Transverse colon (tissue), 4 donors: ENCODE results near the gene ZFHX3. TPM values are rescaled to one million over a fixed set of nuclear protein-coding genes. Genes with fewer than 3 reads are reported as not detected.

Experiments
- DNase-seq: peaks from one replicate; pipeline ENCODE4 v3.0.0-alpha.2; 2019
- H3K27ac ChIP-seq, 4 donors: fragments of 200-600 bp; sonication (generic); 2 replicates each; pipeline ENCODE4 v1.5.1; 2016 to 2018; ENCODE audit warnings: inconsistent platforms in 4 of 4
- H3K27me3 ChIP-seq: fragments of 200-600 bp; sonication (generic); 2 replicates; pipeline ENCODE4 v1.5.1; 2017; ENCODE audit warnings: inconsistent platforms
- H3K36me3 ChIP-seq, 4 donors: fragments of 200-600 bp; sonication (generic); 2 replicates each; pipeline ENCODE4 v1.5.1; 2017 to 2019; ENCODE audit warnings: inconsistent platforms in 4 of 4
- H3K4me1 ChIP-seq, 4 donors: fragments of 200-600 bp; sonication (generic); 2 replicates each; pipeline ENCODE4 v1.5.1; 2017 to 2020; ENCODE audit warnings: inconsistent platforms in 4 of 4
- H3K4me3 ChIP-seq, 4 donors: fragments of 200-600 bp; sonication (generic); 1 replicate in 1 of 4; 2 replicates in 3 of 4; pipeline versions ENCODE4 v1.5.1 to v1.6.1; 2017 to 2019; ENCODE audit warnings: inconsistent platforms in 4 of 4
- H3K9me3 ChIP-seq, 2 donors: fragments of 200-600 bp; sonication (generic); 2 replicates each; pipeline ENCODE4 v1.5.1; 2017 to 2019; ENCODE audit warnings: inconsistent platforms in 2 of 2
- CTCF ChIP-seq, 5 experiments: fragments of 200-600 bp in 3 of 5; fragments of 450-650 bp in 2 of 5; sonication (generic) in 3 of 5; IDR thresholded peaks; 1 replicate in 2 of 5; 2 replicates in 3 of 5; pipeline ENCODE4 v1.5.1; 2016 to 2017; ENCODE audit warnings: antibody characterized with exemption in 5 of 5, inconsistent platforms in 3 of 5, mild to moderate bottlenecking in 2 of 5, moderate library complexity in 1 of 5
- EP300 ChIP-seq: sonication (generic); formaldehyde crosslinking; IDR thresholded peaks from one replicate; pipeline ENCODE4 v1.6.1; 2017; ENCODE audit warnings: antibody characterized with exemption, low read depth
- POLR2A ChIP-seq: fragments of 450-650 bp; IDR thresholded peaks from one replicate; pipeline ENCODE4 v1.6.1; 2016; ENCODE audit warnings: antibody characterized with exemption, mild to moderate bottlenecking, moderate library complexity
- POLR2AphosphoS5 ChIP-seq, 3 donors: sonication (generic); formaldehyde crosslinking; IDR thresholded peaks; one replicate each; pipeline ENCODE4 v1.6.1; 2016; ENCODE audit warnings: antibody characterized with exemption in 3 of 3
- WGBS, 2 donors: methylation state at CpG; one replicate each; pipeline ENCODE4 v1.1.5; 2018; ENCODE audit warnings: low coverage in 1 of 2; 5-methylcytosine and 5-hydroxymethylcytosine counted together
- in situ Hi-C, 4 donors: fragments of 200-750 bp; cut with MboI; loops; one replicate each; pipeline versions ENCODE4 v1.15.0 to v1.15.1; 2017; ENCODE audit warnings: low sequenced_read_pairs in 3 of 4, low pct_ligation_motif_present in 1 of 4, low pct_unique_long_range_greater_than_20kb in 1 of 4
- intact Hi-C: fragments of 100-400 bp; cut with DNase I; formaldehyde crosslinking; loops from one replicate; pipeline ENCODE4 v1.15.1; 2023; ENCODE audit warnings: low total_unique reads
- total RNA-seq, 4 donors: library from RNA; depleted of rRNA; stranded (reverse); fragments of >200 nt; gene quantifications; one replicate each; pipeline ENCODE4 v1.1.0, GENCODE V29; 2016

ZFHX3 gene
- total RNA-seq, 4 donors from 2014 or later: 12.3 to 23.7 (median 15.3) TPM

GRCh38 chr16:72832621-72833248, 215.2 kb downstream of the ZFHX3 start:
- in situ Hi-C loops (loop anchor here (25.0 kb wide), 3 partner anchors 205 to 355 kb away; partner anchors contain the start of gene ZFHX3 (in 1 of the 4)), intact Hi-C loops (loop anchor here (5.0 to 10.0 kb wide), 2 partner anchors 215 to 362 kb away; partner anchors contain the start of gene ZFHX3)
- WGBS, 2 donors: 33 to 52% methylated on average over 2 to 11 of the region's 13 CpGs
- no peaks in the 10 kb centered on the region for H3K27me3 ChIP-seq
- H3K4me3 ChIP-seq: no peak overlapping the region
- peaks cover 8 to 22% (median 14%) of the 10 kb centered on the region in 4 donors for H3K4me1 ChIP-seq
- peak; percentile 84 for DNase-seq
- peak in 2 of 3 donors; percentile 40 to 48 for TF ChIP-seq POLR2AphosphoS5 (IDR thresholded peaks at IDR 0.05)
- TF ChIP-seq POLR2A: no peak
- TF ChIP-seq CTCF (IDR thresholded peaks at IDR 0.05): peak; percentile 91 to 98 (median 97)
- TF ChIP-seq EP300: no peak
- peak overlapping the region; percentile 9 to 60 (median 48) for H3K27ac ChIP-seq
- peaks cover 0 to 4% (median 0%) of the 10 kb centered on the region in 4 donors for H3K36me3 ChIP-seq
- no peaks in the 10 kb centered on the region for H3K9me3 ChIP-seq

- no peak for DNase-seq
- 65 to 70% methylated on average over 8 to 12 of the region's 12 CpGs for WGBS, 2 donors
- intact Hi-C loops: loop anchor here (5.0 to 10.0 kb wide), 2 partner anchors 217 to 365 kb away; partner anchors contain the start of gene ZFHX3
- Histone ChIP-seq H3K27ac (no peak overlapping the region), H3K4me3 (no peak overlapping the region), H3K4me1 (peaks cover 8 to 25% (median 16%) of the 10 kb centered on the region in 4 donors), H3K36me3 (peaks cover 0 to 4% (median 0%) of the 10 kb centered on the region in 4 donors), H3K9me3 (no peaks in the 10 kb centered on the region), H3K27me3 (no peaks in the 10 kb centered on the region)
- in situ Hi-C loops: loop anchor here (25.0 kb wide), 3 partner anchors 207 to 357 kb away; partner anchors contain the start of gene ZFHX3 (in 1 of the 4)
- no peak for TF ChIP-seq POLR2AphosphoS5 (IDR thresholded peaks at IDR 0.05)
- no peak for TF ChIP-seq CTCF (IDR thresholded peaks at IDR 0.05)
- no peak for TF ChIP-seq POLR2A
- no peak for TF ChIP-seq EP300
Observed at GRCh38 chr16:72829846-72830775, 217.8 kb downstream of the ZFHX3 start.

GRCh38 chr16:72827866-72828265, 220.1 kb downstream of the ZFHX3 start:
- Histone ChIP-seq H3K36me3 (peaks cover 0 to 4% (median 0%) of the 10 kb centered on the region in 4 donors), H3K4me3 (no peak overlapping the region), H3K9me3 (no peaks in the 10 kb centered on the region), H3K27me3 (no peaks in the 10 kb centered on the region), H3K4me1 (peaks cover 8 to 20% (median 13%) of the 10 kb centered on the region in 4 donors), H3K27ac (peak overlapping the region; percentile 29 to 56 (median 44))
- no peak for DNase-seq
- intact Hi-C loops (no loop called here), in situ Hi-C loops (loop anchor here (25.0 kb wide), 3 partner anchors 209 to 359 kb away; partner anchors contain the start of gene ZFHX3 (in 1 of the 4))
- WGBS, 2 donors: 15 to 39% methylated on average over 4 to 7 of the region's 7 CpGs
- TF ChIP-seq POLR2AphosphoS5 (IDR thresholded peaks at IDR 0.05) (no peak), POLR2A (no peak), EP300 (no peak), CTCF (IDR thresholded peaks at IDR 0.05) (no peak)
